ENCODE results near the gene RPL7A.
"Not testable (repeated sequence)": the region's sequence is repeated elsewhere in the genome, so short reads cannot be mapped to it uniquely, and the experiment has no call there.

The RPL7A gene

DNA sequence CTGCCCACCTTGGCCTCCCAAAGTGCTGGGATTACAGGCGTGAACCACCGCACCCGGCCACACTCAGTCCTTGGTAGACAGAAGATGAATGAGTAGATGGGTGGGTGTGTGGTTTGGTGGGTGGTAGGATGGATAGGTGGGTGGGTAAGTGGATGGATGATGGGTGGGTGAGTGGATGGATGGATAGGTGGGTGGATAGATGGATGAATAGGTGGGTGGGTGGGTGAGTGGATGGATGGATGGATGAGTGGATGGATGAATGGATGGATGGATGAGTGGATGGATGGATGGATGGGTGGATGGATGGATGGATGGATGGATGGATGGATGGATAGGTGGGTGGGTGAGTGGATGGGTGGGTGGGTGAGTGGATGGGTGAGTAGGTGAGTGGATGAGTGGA lies 44.3 kb downstream of the RPL7A start:
- DNase-seq: not testable (repeated sequence)

DNA sequence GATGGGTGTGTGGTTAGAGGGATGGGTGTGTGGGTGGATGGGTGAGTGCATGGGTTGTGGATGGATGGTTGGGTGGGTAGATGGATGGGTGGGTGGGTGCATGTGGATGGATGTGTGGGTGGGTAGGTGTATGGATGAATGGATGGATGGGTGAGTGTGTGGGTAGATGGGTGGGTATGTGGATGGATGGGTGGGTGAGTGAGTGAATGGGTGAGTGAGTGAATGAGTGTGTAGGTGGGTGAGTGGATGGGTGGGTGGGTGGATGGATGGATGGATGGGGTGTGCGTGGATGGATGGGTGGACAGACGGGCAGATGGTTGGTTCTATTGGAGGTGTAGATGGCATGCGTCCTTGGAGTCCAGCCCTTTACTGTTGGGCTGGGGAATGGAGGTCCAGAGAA lies 45.4 kb downstream of the RPL7A start:
- no peak for DNase-seq

DNA sequence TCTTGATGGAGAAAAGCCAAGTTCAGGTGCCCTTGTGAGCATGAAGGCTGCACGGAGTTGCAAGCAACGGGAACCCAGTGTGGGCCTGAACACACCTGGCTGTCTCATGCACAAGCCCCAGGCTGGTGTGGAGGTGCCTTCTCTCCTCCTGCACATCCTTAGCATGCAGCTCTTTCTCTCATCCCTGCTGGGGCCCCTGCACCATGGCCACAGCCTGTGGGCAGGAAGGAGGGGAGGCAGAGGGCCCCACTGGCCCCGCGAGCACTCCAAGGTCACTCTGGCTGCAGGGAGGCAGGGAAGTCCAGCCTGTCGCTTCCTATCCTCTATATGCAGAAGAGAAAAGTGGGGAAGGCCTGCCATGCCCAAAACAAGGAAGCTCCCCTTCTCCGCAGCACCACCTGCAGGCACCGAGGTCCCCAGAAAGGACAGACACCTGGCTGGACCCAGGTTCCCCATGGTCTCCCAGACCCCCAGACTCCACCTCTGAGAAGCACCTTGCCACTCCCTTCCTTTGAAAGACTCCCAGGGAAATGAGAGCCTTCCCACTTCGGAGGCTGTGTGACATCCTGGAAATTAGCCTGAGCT lies 46.8 kb downstream of the RPL7A start:
- no peak for DNase-seq

DNA sequence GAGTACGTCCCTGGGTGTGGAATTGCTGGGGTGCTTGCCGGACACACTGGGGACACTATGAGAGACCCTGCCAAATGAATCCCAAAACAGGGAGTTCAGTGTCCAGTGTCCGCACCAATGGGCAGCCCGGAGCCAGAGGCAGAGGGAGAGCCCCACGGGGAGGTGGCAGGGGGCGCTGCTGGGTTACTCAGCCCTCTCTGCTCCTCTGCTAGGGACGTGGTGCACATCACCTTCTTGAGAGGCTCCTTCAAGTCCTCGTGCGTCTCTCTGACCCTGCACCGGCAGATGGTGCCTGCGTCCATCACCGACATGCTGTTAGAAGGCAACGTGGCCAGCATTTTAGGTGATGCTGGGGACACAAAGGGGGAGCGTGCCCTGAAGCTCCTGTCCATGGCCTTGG lies 48.9 kb downstream of the RPL7A start:
- no peak for DNase-seq

DNA sequence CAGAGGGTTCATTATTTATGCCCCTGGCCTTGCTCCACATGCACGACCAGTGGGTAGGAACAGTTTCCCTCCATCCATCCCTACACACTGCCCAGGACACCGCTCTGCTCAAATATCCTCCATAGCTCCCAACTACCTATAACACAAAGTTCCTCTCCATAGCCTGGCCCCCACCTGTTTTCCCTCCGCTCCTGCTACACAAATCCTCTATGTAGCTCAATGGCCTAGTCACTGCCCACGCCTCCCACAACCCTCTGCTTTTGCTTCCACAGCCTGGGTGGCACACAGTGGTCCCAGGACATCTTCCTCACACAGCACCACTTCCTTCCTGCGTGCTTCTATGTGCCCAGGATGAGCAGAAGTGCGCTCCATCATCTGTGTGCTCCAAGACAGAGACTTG lies 49.4 kb downstream of the RPL7A start:
- no peak for DNase-seq

DNA sequence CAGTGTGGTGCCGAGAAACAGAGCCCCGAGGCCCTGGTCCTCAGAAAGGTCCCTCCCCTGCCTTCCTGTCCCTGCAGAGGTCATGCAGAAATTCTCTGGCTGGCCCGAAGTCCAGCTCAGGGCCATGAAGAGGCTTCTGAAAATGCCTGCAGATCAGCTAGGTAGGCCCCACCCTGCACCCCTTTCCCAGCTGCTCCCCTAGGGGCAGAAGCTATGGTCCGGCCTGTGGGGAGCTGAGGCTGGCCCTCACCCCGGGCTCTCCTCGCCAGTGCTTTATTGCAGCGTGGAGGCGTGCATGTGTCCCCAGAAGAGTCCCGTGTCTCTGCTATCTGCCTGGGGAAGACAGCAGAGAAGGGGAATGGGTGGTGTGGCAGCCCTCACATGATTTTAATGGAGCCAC lies 49.9 kb downstream of the RPL7A start:
- DNase-seq: no peak

DNA sequence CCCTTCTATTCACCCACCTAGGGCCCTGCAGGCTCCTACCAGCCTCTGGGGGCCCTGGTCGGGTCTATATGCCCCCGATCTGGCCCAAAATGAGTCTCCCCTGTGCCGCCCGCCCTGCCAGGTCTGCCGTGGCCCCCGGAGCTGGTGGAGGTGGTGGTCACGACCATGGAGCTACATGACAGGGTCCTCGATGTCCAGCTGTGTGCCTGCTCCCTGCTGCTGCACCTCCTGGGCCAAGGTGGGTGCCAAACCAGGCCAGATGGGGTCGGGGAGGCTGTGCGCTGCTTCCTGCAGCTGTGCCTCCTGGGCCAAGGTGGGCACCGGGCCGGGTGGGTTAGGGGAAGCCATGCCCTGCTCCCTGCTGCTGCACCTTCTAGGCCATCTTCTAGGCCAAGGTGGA lies 52.3 kb downstream of the RPL7A start:
- no peak for DNase-seq
